Activated naive CD8-positive, alpha-beta T cell treated with anti-CD3 and anti-CD28 coated beads for 36 hours (primary cell): Measurements from ENCODE around the gene SAP25. TPM values are rescaled to one million over a fixed set of nuclear protein-coding genes. Genes with fewer than 3 reads are reported as not detected.

Experiments
- DNase-seq: peaks from one replicate; pipeline ENCODE4 v3.0.0; 2021
- H3K27ac Mint-ChIP-seq: one replicate; pipeline ENCODE4 v1.8.0; 2022; ENCODE audit warnings: mild to moderate bottlenecking, moderate library complexity, mixed read lengths
- H3K27me3 Mint-ChIP-seq: one replicate; pipeline ENCODE4 v1.8.0; 2022; ENCODE audit warnings: mild to moderate bottlenecking, mixed read lengths
- H3K36me3 Mint-ChIP-seq: one replicate; pipeline ENCODE4 v1.8.0; 2021; ENCODE audit warnings: mild to moderate bottlenecking, mixed read lengths
- H3K4me1 Mint-ChIP-seq: one replicate; pipeline ENCODE4 v1.8.0; 2021; ENCODE audit warnings: mixed read lengths
- H3K4me3 Mint-ChIP-seq: one replicate; pipeline ENCODE4 v1.8.0; 2022; ENCODE audit warnings: mild to moderate bottlenecking, moderate library complexity, mixed read lengths
- H3K9me3 Mint-ChIP-seq: one replicate; pipeline ENCODE4 v1.8.0; 2022; ENCODE audit warnings: mixed read lengths
- total RNA-seq, 2 experiments: library from RNA; stranded (reverse); gene quantifications; one replicate each; pipeline ENCODE4 v1.2.3, GENCODE V29; 2021

Gene SAP25
- 1 to 10 TPM; 4.4 to 6.0 TPM for total RNA-seq

DNA sequence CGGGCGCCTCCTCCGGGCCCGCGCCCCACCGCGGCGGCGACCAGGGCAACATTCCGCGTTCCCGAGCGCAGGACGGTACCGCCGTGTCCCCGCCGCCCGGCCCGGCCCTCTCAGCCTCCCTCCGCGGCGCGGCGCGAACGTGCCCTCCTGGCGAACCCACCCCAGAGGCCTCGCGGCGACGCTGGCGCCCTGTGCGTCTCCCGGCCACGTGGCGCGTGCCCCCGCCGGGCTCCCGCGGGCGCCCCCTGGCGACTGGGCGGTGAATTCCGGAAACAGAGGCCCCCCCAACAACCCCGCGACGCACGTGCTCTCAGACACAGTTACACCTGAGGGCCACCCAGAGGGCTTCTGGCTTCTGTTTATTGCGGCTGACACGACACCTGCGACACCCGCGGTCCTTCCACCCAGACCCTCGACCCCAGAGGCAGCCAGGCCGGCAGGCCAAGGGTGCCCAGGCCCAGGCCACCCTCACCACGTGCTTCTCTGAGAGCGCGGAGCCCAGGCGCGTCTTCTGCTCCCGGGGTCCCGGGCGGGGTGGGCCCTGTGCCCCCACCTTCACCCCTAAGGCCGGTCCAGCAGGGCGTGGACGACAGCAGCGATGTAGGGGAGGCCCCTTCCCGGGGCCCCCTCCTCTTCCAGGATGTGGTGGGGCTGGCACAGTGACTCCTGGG is at the start of gene SAP25:
Gene SAP25 (minus strand): TSS at position 210 of the 671 bp plus-strand sequence. CDS start 158 bp downstream, at position 52.
- Mint-ChIP-seq H3K9me3 (no peaks in the 10 kb centered on the region), H3K27me3 (no peaks in the 10 kb centered on the region), H3K36me3 (peaks cover 5% of the 10 kb centered on the region), H3K4me3 (no peak within 1 kb of the TSS), H3K27ac (no peak within 1 kb of the TSS), H3K4me1 (peaks cover 19% of the 10 kb centered on the region)
- DNase-seq, result no peak

GRCh38 chr7:100621554-100621953 is 47.9 kb upstream of the SAP25 start:
- Mint-ChIP-seq H3K9me3 (no peaks in the 10 kb centered on the region), H3K4me3 (no peak overlapping the region), H3K36me3 (no peaks in the 10 kb centered on the region)

GRCh38 chr7:100620804-100621203 is 47.1 kb upstream of the SAP25 start:
- Mint-ChIP-seq H3K27me3 (no peaks in the 10 kb centered on the region), H3K36me3 (no peaks in the 10 kb centered on the region), H3K4me1 (peaks cover 2% of the 10 kb centered on the region), H3K9me3 (no peaks in the 10 kb centered on the region), H3K27ac (no peak overlapping the region), H3K4me3 (no peak overlapping the region)
- DNase-seq, result no peak

More at GRCh38 chr7:100621554-100621953, 47.9 kb upstream of the SAP25 start:
- no peak overlapping the region for H3K27ac Mint-ChIP-seq
- no peaks in the 10 kb centered on the region for H3K27me3 Mint-ChIP-seq
- no peak for DNase-seq
- peaks cover 6% of the 10 kb centered on the region for H3K4me1 Mint-ChIP-seq

GRCh38 chr7:100620239-100620638 is 46.5 kb upstream of the SAP25 start:
- Mint-ChIP-seq H3K36me3 (no peaks in the 10 kb centered on the region), H3K27me3 (no peaks in the 10 kb centered on the region), H3K9me3 (no peaks in the 10 kb centered on the region), H3K4me1 (no peaks in the 10 kb centered on the region), H3K27ac (no peak overlapping the region), H3K4me3 (no peak overlapping the region)
- no peak for DNase-seq

GRCh38 chr7:100614308-100614861 is 40.7 kb upstream of the SAP25 start:
- Mint-ChIP-seq H3K9me3 (no peaks in the 10 kb centered on the region), H3K27ac (no peak overlapping the region), H3K36me3 (no peaks in the 10 kb centered on the region), H3K4me1 (peaks cover 10% of the 10 kb centered on the region), H3K27me3 (no peaks in the 10 kb centered on the region), H3K4me3 (no peak overlapping the region)
- DNase-seq, result no peak

DNA sequence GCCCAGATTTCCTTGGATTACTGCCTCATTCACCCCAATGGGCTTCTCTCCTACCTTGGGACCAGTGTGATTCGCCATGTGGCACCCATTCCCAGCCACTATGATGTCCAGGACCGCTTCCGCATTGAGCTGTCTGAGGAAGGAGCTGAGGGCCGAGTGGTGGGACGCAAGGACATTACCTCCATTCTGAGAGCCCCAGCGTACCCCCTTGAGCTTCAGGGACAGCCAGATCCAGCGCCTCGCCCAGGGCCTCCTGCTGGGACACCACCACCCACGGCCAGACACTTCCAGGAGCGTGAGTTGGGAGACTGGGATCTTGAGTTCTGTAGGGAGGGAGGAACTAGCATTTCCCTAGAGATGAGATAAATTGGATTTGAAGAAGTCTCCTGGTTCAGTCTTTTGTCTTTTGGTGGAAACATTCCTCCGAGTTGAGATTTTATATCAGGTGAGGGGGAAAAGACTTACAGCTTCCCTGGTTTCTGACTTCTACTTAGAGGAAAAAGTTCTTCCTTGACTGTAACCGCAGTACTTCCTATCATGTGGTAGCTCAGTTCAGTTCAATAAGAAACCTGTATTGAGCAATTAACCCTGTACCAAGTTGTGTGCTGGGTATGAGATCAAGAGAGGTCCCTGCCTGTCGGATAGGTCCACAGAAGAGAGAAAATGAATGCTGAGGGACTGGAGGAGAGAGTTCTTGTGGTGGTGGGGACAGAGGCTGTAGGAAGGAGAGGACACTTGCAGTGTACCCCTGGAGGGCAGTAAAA is 39.9 kb upstream of the SAP25 start:
- Mint-ChIP-seq H3K27ac (no peak overlapping the region), H3K27me3 (no peaks in the 10 kb centered on the region)

DNA sequence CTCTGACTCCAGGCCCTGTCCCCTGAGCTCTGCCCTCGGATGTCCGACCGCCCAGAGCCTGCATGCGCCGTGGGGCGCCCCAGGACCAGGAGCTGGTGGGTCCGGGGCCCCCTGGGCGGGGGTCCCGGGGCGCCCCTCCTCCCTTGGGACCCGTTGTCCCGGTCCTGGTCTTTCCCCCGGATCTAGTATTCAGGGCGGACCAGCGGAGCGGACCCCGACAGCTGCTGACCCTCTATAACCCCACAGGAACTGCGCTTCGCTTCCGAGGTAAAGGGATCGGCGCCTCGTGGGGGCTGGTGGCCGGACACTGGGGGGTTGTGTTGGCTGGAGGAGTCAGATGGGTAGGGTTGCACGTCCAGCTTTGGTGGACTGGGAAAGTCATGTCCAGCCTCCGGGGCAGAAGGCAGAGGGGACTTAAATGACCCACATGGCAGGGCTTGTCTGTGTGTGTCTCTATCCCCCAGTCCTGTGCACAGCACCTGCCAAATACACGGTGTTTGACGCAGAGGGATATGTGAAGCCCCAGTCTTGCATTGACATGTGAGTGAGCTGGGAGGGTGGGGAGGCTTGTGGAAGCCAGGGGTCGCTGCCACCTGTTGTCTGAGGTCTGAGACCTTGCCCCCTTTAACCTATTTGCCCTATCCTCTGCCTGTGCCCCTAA is 39.2 kb upstream of the SAP25 start:
- H3K27me3 Mint-ChIP-seq, result no peaks in the 10 kb centered on the region
- H3K27ac Mint-ChIP-seq, result no peak overlapping the region
- no peaks in the 10 kb centered on the region for H3K36me3 Mint-ChIP-seq
- DNase-seq, result no peak
- peaks cover 10% of the 10 kb centered on the region for H3K4me1 Mint-ChIP-seq
- no peaks in the 10 kb centered on the region for H3K9me3 Mint-ChIP-seq
- peak overlapping the region; percentile 97 for H3K4me3 Mint-ChIP-seq

More for the DNA sequence above, 39.9 kb upstream of the SAP25 start:
- H3K4me1 Mint-ChIP-seq, result peaks cover 10% of the 10 kb centered on the region
- H3K36me3 Mint-ChIP-seq, result no peaks in the 10 kb centered on the region
- H3K9me3 Mint-ChIP-seq, result no peaks in the 10 kb centered on the region
- DNase-seq, result no peak
- peak overlapping the region; percentile 79 for H3K4me3 Mint-ChIP-seq

DNA sequence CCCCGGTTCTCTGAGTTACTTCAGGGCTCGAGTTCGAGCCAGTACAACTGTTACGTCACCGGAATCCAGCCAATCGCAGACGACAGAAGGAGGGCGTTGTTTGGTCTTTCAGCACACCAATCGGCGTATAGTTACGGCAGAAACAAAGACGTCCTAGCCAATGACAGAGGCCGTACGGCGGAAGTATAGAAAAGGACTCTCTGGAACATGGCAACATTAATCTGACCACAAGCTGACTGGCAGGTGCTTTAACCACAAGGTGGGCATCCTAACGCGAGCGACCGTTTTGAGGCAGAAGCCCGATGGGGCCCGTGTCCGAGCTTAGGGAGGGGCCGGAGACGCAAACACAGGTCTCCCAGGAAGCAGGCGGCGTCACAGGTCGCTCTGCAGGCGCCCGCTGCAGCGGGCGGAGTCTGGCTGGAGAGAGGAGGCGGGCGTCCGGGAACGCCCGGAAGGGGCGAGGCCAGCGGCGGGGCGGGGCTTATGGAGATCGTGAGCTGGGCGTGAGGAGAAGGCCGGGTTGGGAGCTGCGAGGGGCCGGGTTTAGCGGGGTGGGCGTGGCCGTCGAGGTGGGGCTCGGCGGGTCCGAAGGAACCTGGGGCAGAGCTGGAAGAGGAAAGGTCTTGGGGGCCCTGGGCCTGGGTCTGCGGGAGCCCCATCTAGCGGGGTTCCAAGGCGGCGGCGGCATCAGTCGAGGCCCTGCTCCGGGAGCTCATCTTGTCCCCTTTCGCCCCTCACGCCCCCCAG is 38.5 kb upstream of the SAP25 start, which contains the start of gene MOSPD3:
Gene MOSPD3 (plus strand): TSS at position 558 of the 747 bp plus-strand sequence. CDS start 252 bp downstream, outside the sequence.
- peak; percentile 99 for DNase-seq
- Mint-ChIP-seq H3K36me3 (no peaks in the 10 kb centered on the region), H3K27me3 (no peaks in the 10 kb centered on the region), H3K4me3 (peak within 1 kb of the TSS; percentile 97), H3K9me3 (no peaks in the 10 kb centered on the region), H3K27ac (peak within 1 kb of the TSS; percentile 99), H3K4me1 (peaks cover 10% of the 10 kb centered on the region)

DNA sequence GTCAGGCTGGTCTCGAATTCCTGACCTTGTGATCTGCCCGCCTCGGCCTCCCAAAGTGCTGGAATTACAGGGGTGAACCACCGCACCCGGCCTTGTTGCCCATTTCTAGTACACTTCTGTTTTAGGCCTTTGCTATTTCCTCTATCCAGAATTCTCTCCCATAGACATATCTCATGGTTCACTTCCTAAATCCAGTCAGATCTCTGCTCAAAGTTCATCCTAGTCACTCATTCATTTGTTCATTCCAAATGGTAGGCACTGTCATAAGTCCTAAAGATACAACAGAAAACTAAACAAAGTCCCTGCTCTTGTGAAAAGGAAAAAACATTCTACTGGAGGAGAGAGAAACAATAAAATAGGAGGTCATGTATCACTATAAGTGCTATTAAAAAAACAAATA is 36.3 kb upstream of the SAP25 start:
- DNase-seq, result no peak
- H3K27ac Mint-ChIP-seq, result no peak overlapping the region
- no peaks in the 10 kb centered on the region for H3K27me3 Mint-ChIP-seq
- H3K4me1 Mint-ChIP-seq, result peaks cover 18% of the 10 kb centered on the region
- no peaks in the 10 kb centered on the region for H3K36me3 Mint-ChIP-seq
- H3K4me3 Mint-ChIP-seq, result no peak overlapping the region
- H3K9me3 Mint-ChIP-seq, result no peaks in the 10 kb centered on the region

GRCh38 chr7:100607111-100607510 is 33.4 kb upstream of the SAP25 start:
- Mint-ChIP-seq H3K27ac (no peak overlapping the region), H3K9me3 (no peaks in the 10 kb centered on the region), H3K4me1 (peaks cover 15% of the 10 kb centered on the region), H3K36me3 (no peaks in the 10 kb centered on the region), H3K4me3 (no peak overlapping the region), H3K27me3 (no peaks in the 10 kb centered on the region)
- DNase-seq, result no peak

GRCh38 chr7:100606313-100606712 is 32.6 kb upstream of the SAP25 start:
- no peak for DNase-seq
- Mint-ChIP-seq H3K4me1 (peaks cover 15% of the 10 kb centered on the region), H3K4me3 (no peak overlapping the region), H3K9me3 (no peaks in the 10 kb centered on the region), H3K27me3 (no peaks in the 10 kb centered on the region), H3K36me3 (no peaks in the 10 kb centered on the region), H3K27ac (no peak overlapping the region)

DNA sequence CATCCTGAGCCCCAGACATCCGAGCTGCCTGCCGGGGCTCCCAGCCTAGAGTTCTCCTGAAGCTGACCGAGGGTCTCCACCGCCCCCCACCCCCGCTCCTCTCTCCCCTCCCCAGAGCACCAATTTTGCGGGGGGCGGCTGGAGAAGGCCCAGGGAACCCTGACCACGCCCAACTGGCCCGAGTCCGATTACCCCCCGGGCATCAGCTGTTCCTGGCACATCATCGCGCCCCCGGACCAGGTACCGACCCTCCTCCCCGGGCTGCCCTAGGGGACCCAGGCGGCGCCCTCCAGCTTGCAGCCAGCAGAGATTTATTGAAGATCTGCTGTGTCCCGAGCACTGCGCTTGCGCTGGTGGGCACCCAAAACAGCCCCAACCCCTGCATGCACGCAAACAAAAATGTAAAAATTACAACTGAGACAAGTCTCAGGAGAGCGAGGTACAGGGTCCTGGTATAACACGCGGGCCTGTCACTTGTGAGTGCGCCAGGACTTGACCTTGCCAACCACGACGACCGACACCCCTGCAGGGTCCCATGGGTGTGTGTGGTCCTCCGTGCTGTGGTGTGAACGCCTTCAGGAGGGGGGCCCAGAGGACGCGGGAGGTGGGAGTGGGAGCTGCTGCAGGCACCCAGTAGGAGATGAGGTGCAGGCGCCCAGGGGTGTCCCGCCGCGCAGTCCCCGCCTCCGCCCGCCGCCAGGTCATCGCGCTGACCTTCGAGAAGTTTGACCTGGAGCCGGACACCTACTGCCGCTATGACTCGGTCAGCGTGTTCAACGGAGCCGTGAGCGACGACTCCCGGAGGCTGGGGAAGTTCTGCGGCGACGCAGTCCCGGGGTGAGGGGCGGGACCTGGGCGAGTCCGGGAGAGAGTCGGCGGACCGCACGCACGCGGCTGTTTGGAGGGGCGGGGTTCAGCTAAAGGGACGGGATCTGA is 31.5 kb upstream of the SAP25 start:
- Mint-ChIP-seq H3K4me3 (peak overlapping the region; percentile 79), H3K4me1 (peaks cover 13% of the 10 kb centered on the region), H3K9me3 (no peaks in the 10 kb centered on the region), H3K27ac (no peak overlapping the region), H3K27me3 (no peaks in the 10 kb centered on the region), H3K36me3 (no peaks in the 10 kb centered on the region)
- peak; percentile 56 for DNase-seq

DNA sequence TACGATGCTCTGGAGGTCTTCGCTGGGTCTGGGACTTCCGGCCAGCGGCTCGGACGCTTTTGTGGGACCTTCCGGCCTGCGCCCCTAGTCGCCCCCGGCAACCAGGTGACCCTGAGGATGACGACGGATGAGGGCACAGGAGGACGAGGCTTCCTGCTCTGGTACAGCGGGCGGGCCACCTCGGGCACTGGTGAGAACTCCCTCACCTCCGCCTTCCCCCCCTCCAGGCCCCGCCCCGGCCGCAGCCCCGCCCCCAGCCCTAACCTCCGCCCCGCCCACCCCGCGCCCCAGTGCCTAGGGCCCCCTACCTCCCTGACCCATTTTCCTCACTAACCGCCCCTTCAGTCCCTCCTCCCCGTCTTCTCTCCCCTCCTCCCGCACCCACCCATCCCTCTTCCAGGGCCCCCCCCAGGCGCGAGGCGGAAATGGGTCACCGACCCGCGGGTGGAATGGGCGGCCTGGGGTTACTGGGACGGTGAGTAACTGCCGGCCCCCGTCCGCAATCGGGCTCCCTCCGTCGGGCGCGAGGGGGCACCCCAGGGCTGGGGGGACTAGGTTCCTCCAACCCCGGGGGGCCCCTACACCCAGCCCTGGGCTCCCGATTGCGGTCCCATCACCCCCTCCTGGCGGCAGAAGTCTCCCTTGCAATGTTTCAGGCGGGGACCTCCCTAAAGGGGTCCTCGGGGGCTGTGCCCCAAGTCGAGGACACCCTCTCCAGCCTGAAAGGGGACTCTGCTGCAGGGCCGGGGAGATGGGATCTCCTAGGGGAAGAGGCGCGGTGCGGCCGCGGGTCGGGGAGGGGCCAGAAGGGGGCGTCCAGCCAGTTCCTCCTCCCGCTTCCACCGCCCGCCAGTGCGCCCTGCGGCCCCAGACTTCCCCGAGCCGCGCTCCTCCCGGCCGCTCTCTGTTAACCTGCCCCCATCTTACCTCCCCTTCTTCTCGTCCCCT is 30.6 kb upstream of the SAP25 start:
- Mint-ChIP-seq H3K4me3 (peak overlapping the region; percentile 79), H3K27me3 (no peaks in the 10 kb centered on the region), H3K27ac (peak overlapping the region; percentile 74), H3K36me3 (no peaks in the 10 kb centered on the region), H3K4me1 (peaks cover 13% of the 10 kb centered on the region), H3K9me3 (no peaks in the 10 kb centered on the region)
- DNase-seq, result peak; percentile 82
